CD4-positive, alpha-beta T cell treated with Interleukin-10 for 1 hour (primary cell): Measurements from ENCODE around the gene SSB.
"Not testable (repeated sequence)": the region's sequence is repeated elsewhere in the genome, so short reads cannot be mapped to it uniquely, and the experiment has no call there.

Experiments used
- DNase-seq: peaks from one replicate; pipeline ENCODE4 v3.0.0-alpha.2; 2020

SSB gene

DNA sequence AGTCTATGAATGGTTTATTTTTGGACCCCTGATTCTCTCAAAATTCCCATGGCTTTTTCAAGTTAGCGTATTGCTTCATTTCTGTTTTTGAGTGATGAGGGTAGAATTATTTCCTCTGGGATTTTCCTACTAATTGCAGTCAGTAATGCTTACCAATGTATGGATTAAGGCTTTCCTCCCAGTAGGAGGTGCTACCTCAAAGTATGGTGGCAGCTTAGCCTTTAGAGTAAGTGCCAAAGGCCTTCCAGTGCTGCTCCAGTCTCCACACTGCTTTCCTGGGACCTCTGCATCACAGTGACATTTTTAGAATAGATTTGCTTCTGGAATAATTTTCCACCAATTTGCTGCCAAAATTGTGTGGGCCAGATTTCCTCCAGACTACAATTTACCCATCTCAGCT lies 16.2 kb upstream of the SSB start:
- no peak for DNase-seq

DNA sequence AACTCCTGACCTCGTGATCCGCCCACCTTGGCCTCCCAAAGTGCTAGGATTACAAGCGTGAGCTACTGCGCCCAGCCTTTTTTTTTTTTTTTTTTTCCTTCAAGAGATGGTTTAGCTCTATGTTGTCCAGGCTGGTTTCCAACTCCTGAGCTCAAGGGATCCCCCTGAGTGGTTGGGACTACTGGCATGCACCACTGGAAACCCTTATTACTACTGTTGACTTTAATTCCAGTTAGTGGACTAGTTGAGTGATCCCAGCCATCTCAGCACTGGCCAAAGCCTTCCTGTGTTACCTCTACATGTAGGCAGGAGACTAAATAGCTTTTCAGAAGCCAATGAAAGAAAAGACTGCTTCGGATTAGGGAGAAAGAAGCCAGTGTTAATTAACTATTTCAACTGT lies 8.1 kb upstream of the SSB start:
- no peak for DNase-seq

DNA sequence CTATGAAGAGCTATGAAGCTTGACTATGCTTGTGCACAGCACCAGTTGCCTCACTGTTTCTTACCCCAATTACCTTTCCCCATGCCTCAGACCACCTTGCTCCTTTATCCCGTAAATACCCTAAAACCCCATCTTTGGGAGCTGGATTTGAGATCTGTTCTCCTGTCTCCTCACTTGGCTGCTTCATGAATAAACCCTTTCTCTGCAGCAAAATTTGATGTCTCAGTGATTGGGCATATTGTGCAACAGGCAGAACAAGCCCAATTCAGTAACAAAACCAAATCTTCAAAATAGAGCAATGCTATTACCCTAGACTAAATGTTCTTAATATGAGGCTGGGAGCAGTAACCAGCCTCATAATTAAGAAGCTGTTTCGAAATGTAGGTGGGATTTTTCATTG lies 3.5 kb upstream of the SSB start:
- no peak for DNase-seq

DNA sequence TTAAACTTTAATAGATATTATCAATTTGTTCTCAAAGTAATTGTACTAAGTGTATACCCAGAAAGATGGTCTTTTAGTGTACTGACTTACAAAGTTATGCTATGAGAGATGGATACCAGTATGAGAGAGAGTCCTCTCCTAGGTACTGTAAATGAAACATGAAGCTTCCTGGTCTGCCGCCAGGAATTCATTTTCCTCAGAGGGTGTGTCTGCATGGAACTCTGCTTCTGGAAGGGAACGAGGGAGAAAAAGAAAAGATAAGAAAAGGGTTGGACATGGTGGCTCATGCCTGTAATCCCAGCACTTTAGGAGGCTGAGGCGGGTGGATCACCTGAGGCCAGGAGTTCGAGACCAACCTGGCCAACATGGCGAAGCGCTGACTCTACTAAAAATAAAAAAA lies 2.2 kb upstream of the SSB start:
- no peak for DNase-seq

DNA sequence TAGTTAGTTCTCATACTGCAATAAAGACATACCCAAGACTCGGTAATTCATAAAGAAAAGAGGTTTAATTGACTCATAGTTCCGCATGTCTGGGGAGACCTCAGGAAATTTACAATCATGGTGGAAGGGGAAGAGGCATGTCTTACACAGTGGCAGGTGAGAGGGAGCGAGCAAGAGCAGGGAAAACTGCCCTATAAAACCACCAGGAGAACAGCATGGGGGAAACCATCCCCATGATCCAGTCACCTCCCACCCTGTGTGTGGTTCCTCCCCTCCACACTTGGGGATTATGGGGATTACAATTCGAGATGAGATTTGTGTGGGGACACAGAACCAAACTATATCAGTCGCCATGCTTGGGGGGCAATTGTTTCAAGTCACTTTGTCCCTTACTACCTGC lies 1.1 kb upstream of the SSB start:
- no peak for DNase-seq

DNA sequence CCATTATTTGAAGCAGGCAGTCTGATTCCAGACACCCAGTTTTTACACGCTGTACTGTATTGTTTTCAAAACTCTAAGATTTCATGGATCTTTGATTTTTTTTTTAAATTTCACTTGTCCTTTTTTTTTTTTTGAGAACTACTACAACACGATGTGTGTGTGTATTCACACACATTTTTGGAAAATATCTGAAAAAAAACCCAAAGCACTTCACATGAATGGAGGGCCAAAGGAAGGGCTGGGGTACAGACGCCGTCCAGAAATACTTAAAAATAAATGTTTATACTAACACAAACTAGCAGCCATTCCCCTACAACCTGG lies 314 bp upstream of the SSB start:
- DNase-seq: no peak

DNA sequence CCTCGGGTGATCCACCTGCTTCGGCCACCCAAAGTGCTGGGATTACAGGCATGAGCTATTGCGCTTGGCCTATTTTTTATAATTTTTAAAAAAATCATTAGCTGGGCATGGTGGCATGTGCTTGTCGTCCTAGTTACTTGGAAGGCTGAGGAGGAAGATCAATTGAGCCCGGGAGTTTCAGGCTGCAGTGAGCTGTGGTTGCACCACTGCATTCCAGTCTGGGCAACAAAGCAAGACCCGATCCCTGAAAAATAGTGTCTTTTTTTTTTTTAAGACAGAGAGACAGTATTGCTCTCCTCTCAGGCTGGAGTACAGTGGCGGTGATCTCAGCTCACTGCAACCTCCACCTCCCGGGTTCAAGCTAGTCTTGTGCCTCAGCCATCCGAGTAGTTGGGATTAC lies 4.8 kb downstream of the SSB start:
- DNase-seq: no peak

DNA sequence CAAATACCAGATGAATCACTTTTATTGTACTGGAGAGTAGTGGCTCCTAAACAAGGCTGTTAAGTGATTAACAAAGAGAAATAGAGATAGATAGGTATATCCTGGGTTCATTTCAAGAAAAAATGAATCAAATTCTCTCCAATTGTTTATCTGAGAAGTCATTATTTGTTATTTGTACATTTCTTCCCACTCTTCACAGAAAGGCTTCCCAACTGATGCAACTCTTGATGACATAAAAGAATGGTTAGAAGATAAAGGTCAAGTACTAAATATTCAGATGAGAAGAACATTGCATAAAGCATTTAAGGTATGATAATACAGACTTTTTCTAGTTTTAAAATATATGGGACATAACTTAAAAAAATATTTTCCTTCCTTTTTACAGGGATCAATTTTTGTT lies 7.9 kb downstream of the SSB start:
- DNase-seq: no peak

DNA sequence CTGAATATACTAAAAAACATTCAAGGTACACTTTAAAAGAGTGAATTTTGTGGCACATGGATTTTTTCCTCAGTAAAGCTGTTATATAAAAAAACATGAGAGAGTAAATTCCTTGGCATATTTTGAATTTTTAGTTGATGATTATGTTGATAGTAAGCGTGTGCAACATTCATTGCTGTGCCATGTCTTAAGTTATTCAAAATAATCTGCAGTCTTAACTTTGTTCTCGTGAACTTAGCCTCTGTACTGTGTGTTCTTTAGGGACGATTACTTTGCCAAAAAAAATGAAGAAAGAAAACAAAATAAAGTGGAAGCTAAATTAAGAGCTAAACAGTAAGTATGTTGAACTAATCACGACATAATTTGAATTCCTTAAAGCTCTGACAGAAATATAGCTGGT lies 9.6 kb downstream of the SSB start:
- DNase-seq: no peak

DNA sequence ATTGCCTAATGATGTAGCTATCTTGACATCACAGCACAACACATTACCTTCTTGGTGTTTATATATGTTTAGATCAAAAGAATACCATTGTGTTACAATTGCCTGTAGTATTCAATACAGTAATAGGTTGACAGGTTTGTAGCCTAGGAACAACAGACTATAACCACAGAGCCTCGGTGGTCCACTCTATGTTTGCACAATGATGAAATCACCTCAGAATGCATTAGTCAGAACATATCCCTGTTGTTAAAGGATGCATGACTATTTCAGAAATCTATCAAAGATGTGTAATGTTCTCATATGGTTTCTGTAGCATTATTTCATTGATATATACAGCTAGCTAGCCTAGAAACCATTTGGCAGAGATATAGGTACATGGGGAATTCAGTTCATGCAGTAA lies 17.2 kb downstream of the SSB start:
- no peak for DNase-seq

DNA sequence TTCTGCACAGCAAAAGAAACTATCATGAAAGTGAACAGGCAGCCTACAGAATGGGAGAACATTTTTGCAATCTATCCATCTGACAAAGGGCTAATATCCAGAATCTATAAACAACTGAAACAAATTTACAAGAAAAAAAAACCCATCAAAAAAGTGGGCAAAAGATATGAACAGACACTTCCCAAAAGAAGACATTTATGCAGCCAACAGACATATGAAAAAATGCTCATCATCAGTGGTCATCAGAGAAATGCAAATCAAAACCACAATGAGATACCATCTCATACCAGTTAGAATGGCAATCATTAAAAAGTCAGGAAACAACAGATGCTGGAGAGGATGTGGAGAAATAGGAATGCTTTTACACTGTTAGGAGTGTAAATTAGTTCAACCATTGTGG lies 18.3 kb downstream of the SSB start:
- DNase-seq: not testable (repeated sequence)

DNA sequence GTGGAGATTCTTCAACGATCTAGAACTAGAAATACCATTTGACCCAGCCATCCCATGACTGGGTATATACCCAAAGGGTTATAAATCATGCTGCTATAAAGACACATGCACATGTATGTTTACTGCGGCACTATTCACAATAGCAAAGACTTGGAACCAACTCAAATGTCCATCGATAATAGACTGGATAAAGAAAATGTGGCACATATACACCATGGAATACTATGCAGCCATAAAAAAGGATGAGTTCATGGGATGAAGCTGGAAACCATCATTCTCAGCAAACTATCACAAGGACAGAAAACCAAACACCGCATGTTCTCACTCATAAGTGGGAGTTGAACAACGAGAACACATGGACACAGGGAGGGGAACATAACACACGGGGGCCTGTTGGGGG lies 18.7 kb downstream of the SSB start:
- DNase-seq: not testable (repeated sequence)

DNA sequence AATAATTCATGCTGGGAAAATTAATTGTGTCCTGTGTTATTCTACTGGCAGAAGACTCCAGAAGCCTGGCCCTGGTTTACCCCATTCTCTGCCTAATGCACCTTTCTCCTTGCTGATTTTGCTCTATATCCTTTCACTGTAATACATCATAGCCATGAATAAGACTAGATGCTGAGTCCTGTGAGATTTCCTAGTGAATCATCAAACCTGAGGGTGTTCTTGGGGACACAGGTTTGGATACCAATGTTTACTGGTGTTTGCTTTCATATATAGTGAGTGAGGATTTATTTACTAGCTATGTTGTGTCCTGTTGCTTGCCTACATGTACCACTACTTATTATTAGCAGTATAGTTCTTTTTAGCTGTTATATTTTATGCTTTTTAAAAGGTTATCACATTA lies 19.6 kb downstream of the SSB start:
- DNase-seq: no peak

DNA sequence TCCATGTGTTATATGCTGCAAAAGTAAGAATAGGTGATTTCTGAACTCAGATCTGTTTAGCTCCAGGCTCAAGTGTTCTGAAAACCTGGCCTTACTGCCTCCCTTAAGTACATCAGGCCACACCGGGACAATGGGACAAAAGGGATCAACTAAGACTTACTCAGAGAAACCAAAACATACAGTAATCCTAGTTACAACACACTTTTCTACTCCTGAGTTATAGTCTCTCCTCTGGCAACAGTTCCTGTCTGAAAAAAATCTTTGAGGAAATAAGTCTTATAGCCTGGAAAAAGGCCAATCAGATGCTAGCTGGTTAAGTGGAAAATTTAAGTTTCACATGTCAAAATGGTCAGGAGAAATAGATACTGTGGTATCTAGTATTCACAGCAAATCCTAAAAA lies 20.4 kb downstream of the SSB start:
- no peak for DNase-seq

DNA sequence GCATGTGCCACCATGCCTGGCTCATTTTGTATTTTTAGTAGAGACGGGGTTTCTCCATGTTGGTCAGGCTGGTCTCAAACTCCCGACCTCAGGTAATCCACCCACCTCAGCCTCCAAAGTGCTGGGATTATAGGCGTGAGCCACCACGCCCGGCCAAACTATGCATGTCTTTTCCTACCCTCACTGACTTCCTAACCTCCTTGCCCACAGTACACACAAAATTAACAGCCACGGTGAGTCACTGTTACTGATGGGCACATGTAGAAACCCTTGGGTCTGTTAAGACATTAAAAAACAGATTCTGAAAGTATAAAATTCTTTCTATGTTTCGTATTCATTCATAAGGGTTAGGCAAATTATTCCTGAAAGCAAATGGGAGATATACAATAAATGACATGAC lies 21.4 kb downstream of the SSB start:
- DNase-seq: not testable (repeated sequence)

DNA sequence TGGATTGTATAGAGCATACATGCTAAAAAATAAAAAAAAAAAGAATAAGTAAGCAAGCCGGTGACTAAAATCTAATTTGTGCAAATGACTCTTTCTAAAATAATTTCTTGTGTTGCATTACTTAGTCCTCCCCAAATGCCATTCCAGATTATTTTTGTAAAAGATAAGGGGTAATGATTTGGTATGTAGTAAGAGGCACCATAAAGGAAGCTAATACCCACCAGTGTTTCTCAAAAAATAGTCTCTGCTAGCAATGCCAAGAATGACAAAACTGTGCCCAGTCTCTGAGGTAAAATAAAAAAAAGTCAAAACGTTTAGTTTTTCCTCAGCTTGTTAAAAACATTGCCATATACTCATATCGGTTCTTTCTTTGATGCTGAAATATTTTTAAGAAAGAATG lies 23.4 kb downstream of the SSB start:
- DNase-seq: no peak

DNA sequence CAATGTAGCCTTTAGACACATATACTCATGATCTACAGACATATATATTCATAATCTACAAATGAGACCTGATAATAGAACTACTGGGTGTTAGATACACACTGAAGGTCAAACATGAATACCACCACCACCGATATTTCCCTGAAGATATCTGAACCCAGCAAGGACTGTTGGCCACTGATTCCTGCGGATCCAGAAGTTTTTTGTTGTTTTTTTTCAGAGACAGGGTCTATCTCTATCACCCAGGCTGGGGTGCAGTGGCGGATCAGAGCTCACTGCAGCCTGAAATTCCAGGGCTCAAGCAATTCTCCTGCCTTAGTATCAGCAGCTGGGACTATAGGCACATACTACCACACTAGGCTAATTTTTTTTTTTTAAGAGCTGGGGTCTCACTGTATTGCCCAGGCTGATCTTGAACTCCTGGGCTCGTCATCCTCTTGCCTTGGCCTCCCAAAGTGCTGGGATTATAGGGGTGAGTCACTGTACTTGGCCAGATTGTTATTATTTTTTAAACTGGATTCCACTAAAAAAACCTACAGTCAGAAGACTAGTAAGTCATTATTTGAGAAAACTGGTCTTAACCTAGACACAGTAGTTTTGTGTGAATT lies 24.2 kb downstream of the SSB start:
- DNase-seq: no peak

DNA sequence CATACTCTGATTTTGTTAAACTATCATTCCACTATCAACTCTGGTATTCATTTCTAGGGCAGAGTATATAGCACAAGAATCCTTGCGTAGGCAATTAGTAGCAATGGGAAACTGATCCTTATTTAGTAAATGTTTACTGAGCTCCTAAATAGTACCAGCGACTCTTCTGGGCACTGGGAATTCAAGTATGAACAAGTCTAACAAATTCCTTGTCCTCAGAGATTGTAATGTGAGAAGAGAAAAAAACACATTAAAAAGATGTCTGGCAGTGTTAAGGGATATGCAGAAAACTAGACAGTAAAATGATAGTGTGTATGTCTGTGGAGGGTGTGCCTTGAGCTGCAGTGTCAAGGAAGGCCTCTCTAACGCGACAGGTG lies 25.3 kb downstream of the SSB start:
- no peak for DNase-seq

DNA sequence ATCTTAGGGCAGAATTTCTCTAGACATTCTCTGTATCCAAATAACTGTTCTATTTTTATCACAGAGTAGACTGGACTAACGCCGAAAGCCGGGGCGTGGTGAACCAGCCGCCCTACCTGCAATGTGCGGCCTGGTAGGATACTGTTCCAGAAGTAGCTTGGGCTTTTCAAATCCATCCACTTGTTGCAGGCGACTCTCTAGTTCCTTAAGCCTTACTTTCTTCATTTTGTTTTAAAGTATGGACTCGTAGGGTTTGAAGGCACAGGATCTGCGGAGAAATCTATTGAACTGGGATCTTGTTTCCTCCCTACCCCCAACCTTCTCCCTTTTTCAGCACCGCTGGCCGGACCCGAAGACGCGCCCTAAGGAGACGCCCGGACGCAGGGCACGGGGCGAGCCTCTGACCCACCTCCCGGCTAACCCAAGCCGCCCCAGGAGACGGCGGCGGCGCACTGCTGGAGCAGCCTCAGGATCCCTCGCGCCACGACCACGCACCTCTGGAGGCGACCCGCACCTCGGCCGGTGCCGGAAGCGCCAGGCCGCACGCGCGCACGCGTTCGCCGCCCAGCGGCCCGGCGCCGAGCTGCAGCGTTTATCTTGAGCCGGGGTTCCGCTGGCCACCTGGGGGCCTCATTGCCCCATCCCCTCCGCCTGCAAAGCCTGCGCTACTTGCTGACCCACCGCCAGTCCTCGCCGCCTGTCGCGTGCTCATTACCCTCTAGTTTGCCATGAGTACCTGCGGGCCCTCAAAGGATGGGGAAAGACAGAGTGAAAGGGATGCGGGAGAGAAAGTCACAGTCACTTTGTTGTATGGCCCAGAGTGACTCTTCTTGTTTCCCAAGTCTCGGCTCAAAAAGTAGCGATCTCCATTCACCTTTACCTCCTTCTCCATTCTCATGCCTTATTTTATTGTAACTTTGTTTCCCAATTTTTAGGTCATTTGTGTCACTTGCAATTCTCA lies 26.0 kb downstream of the SSB start, which contains the start of gene METTL5:
TSS of gene METTL5 (minus strand) at position 533 of the 961 bp plus-strand sequence. CDS start at position 225, 308 bp downstream.
- DNase-seq: peak; percentile 80

DNA sequence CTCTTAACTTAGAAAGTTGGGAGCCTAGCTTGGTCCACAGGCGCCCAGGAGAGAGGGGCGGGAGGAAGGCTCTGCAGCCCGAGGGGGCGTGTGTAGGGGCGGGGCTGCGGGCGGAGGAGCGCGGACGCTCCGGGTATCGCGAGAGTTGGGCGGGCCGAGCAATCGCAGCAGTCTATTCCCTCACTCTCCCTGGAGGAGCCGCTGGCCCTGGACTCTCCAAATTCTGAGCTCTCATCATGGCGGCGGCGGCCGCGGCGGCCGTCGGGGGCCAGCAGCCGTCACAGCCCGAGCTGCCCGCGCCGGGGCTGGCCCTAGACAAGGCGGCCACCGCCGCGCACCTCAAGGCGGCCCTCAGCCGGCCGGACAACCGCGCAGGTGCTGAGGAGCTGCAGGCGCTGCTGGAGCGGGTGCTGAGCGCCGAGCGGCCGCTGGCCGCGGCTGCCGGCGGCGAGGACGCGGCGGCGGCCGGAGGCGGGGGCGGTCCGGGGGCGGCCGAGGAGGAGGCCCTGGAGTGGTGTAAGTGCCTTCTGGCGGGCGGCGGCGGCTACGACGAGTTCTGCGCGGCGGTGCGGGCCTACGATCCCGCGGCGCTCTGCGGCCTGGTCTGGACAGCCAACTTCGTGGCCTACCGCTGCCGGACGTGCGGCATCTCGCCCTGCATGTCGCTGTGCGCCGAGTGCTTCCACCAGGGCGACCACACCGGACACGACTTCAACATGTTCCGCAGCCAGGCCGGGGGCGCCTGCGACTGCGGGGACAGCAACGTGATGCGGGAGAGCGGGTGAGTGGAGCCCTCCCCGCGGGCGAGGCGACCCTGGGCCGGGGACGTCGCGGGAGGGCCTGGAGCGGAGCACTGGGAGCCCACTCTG lies 28.8 kb downstream of the SSB start, which contains the start of gene UBR3:
TSS of gene UBR3 (plus strand) at position 183 of the 869 bp plus-strand sequence. CDS start at position 237, 54 bp downstream.
- DNase-seq: peak; percentile 90

DNA sequence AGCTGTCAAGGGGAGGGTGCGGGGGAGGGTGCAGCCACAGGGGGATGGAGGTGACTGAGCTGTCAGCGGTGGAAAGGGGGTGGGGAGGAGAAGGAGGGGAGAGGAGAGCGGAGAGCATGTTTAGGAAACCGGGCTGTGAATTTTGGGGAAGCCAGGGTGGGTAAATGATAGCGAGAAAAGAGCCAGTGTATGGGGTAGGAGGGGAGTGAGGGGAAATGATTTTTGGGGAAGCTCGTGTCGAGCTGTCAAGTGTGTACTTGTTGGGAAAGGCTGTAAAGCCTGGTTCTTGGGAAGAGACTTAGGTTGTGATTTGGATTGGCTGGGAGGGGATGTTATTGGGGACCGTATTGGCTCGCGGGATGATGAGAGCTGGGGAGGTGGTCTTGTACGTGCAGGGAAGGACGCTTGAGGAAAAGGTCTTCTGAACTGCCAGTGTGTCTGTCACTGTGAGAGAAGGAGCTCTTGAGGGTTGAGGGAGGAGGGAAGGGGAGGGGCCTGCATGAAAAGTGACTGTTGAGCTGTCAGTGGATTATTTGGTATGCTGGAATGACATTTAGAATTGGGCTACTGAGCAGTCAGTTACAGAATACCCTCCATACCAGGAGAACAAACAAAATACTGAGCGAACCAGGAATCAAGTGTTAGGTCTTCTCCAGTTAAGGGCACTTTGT lies 29.6 kb downstream of the SSB start:
- DNase-seq: peak; percentile 47

DNA sequence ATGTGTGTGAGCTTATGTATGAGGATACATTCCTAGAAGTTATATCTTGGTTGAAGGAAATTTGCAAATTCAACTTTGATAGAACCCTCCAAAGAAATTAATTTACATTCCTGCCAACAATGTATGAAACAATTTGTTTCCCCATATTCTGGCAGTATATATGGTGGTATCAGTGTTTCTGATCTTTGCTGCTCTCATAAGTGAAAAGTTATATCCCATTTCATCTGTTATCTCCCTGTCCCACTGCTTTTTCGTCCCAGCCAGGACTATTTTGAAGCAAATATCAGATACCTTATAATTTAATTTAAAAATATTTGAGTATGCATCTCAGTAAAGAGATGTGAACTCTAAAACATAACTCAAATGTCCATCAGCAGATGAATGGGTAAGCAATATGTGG lies 35.7 kb downstream of the SSB start:
- no peak for DNase-seq
